ENCODE results near the gene PTRH2. TPM values are rescaled to one million over a fixed set of nuclear protein-coding genes. Genes with fewer than 3 reads are reported as not detected.

PTRH2 gene
- polyA plus RNA-seq, 2 of the 4 experiments (the other 2 are of a cell fraction), result 109 to 169 TPM

DNA sequence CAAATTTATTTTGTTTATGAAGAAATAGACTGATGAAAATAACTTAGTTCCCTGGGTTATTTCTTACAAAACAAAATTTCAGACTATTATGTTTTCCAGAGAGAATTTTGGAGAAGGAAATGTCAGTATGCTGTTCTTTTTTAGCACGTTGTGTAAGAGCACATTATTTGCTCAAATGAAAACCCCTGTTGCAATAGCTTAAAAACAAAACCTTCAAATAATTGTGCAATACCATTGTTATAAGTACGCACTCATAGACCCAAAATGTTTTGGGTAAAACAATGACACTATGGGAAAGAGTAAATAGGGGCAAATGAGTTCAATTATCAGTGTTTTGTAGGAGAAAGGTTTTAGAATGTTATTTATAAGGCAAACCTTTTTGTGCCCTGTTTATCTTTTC, 18.5 kb upstream of the PTRH2 start (continued):
- no peak for TF ChIP-seq EHF (CRISPR knock-in tag; IDR thresholded peaks at IDR 0.05)
- no peak for TF ChIP-seq JUNB (IDR thresholded peaks at IDR 0.05)
- no peak for TF ChIP-seq FOSB (CRISPR knock-in tag; IDR thresholded peaks at IDR 0.05)

DNA sequence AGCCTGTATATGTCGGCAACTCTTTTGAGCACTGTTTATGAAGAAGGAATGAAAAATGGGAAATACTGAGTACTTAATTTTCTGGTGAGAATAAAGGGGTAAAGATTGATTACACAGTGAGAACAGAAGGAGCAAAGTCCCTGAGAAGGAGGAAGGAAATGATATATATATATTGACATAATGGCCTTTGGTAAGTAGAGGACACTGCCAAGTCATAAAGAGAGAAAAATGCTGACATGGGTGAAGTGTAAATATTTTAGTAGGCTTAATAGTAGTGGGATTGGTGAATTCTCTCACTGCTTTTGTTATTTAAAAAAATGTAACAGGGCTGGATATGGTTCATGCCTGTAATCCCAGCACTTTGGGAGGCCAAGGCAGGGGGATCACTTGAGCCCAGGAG, 16.4 kb upstream of the PTRH2 start:
- POLR2A ChIA-PET, result no interaction called here
- no peak for FAIRE-seq

DNA sequence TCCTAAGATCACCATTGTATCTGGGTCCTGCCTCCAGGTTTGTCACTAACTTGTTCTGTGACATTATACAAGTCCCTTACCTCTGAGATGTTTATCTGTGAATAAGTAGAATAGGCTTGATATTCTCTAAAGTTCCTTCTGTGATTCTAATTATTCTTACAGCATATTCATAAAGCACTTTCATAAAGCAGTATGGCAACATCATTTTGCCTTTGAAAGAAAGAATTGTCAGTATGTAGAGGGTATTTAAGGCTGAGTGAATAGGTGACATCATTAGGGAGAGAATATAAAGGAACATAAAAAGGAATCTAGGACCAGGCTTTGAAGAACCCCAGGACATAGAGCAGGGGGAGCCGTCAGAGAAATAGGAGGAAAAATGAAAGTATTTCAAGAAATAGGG, 15.8 kb upstream of the PTRH2 start:
- Histone ChIP-seq H3K27ac (no peak overlapping the region), H3K4me2 (no peak overlapping the region), H3K4me1 (peaks cover 41% of the 10 kb centered on the region), H3K4me3 (no peak overlapping the region), H3K9me3 (no peaks in the 10 kb centered on the region)
- ChIA-PET POLR2A (no interaction called here), CTCF (interaction anchor here (1.5 to 2.6 kb wide), 3 partner anchors 11 to 24 kb away, joined by 4 to 12 read pairs (median 5); partner anchors contain the start of gene VMP1)
- FAIRE-seq (no peak), ATAC-seq (0 out of 6 replicates have a peak, but pooled peaks have one; percentile 9 to 11), DNase-seq (ENCODE audit: low read depth in 1 of 2, low spot score in 1 of 2) (no peak)
- WGBS (ENCODE audit: missing lambda C conversion rate), result 70% methylated on average over 1 of the region's 1 CpG
- TF ChIP-seq CHD2 (IDR thresholded peaks at IDR 0.05; ENCODE audit: low read length, partially characterized antibody) (no peak), RFX5 (IDR thresholded peaks at IDR 0.05) (no peak), HOXB13 (CRISPR knock-in tag; IDR thresholded peaks at IDR 0.05; ENCODE audit: low read depth) (no peak), ZFP36 (IDR thresholded peaks at IDR 0.05; ENCODE audit: borderline replicate concordance, partially characterized antibody) (no peak), KDM1A (IDR thresholded peaks at IDR 0.05; ENCODE audit: low read depth) (no peak), HOXA7 (CRISPR knock-in tag; IDR thresholded peaks at IDR 0.05) (no peak)
- TF ChIP-seq, protein P1, sequence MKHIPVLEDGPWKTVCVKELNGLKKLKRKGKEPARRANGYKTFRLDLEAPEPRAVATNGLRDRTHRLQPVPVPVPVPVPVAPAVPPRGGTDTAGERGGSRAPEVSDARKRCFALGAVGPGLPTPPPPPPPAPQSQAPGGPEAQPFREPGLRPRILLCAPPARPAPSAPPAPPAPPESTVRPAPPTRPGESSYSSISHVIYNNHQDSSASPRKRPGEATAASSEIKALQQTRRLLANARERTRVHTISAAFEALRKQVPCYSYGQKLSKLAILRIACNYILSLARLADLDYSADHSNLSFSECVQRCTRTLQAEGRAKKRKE (CRISPR knock-in tag; IDR thresholded peaks at IDR 0.05; ENCODE audit: low read depth), result no peak
- TF ChIP-seq, protein P2, sequence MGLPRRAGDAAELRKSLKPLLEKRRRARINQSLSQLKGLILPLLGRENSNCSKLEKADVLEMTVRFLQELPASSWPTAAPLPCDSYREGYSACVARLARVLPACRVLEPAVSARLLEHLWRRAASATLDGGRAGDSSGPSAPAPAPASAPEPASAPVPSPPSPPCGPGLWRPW (IDR thresholded peaks at IDR 0.05), result no peak

More for the DNA sequence above, 16.4 kb upstream of the PTRH2 start:
- Histone ChIP-seq H3K4me2 (peak overlapping the region; percentile 2; the same call in 1 of the 3 replicates), H3K4me3 (no peak overlapping the region), H3K4me1 (peaks cover 47% of the 10 kb centered on the region), H3K27ac (0 out of 6 replicates have a peak overlapping the region, but pooled peaks of 1 of the 2 experiments have one; percentile 12), H3K9me3 (no peaks in the 10 kb centered on the region)
- DNase-seq (ENCODE audit: low read depth in 1 of 2, low spot score in 1 of 2) (no peak), ATAC-seq (no peak; a peak in 1 of 6 replicates)
- CTCF ChIA-PET, result interaction anchor here (1.2 to 1.6 kb wide), 2 partner anchors 12 to 30 kb away, joined by 3 to 4 read pairs; no protein-coding TSS in a partner anchor
- TF ChIP-seq MAFK (IDR thresholded peaks at IDR 0.05; ENCODE audit: partially characterized antibody) (peak; percentile 91), HOXB5 (CRISPR knock-in tag; IDR thresholded peaks at IDR 0.05) (no peak)
- WGBS (ENCODE audit: missing lambda C conversion rate), result 87% methylated on average over 1 of the region's 1 CpG

DNA sequence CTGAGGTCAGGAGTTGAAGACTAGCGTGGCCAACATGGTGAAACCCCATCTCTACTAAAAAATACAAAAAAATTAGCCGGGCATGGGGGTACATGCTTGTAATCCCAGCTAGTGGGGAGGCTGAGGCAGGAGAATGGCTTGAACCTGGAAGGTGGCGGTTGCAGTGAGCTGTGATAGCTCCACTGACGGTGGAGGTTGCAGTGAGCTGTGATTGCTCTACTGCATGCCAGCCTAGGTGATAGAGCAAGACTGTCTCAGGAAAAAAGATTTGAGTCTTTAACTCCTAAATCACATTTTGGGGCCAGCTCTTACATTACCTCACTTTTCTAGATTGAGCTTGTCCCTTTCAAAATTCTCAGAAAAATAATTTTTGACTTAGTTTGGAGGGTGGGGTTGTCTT, 15.4 kb upstream of the PTRH2 start:
- Histone ChIP-seq H3K4me1 (peaks cover 37% of the 10 kb centered on the region), H3K27ac (no peak overlapping the region), H3K4me2 (no peak overlapping the region), H3K4me3 (no peak overlapping the region), H3K9me3 (no peaks in the 10 kb centered on the region)
- ChIA-PET POLR2A (no interaction called here), CTCF (interaction anchor here (1.5 to 2.6 kb wide), 3 partner anchors 11 to 24 kb away, joined by 4 to 12 read pairs (median 5); partner anchors contain the start of gene VMP1)
- DNase-seq (ENCODE audit: low read depth in 1 of 2, low spot score in 1 of 2) (no peak), FAIRE-seq (no peak), ATAC-seq (peak; percentile 29 to 35; a peak in 3 of 6 replicates)
- 87% methylated on average over 4 of the region's 4 CpGs for WGBS (ENCODE audit: missing lambda C conversion rate)
- TF ChIP-seq ESRRA (IDR thresholded peaks at IDR 0.05; ENCODE audit: borderline replicate concordance, low read length) (no peak), MYC (IDR thresholded peaks at IDR 0.05; ENCODE audit: borderline replicate concordance, low read length) (no peak), CBX8 (IDR thresholded peaks at IDR 0.05) (no peak), RNF2 (IDR thresholded peaks at IDR 0.05; ENCODE audit: borderline replicate concordance, low read depth) (no peak), HEYL (CRISPR knock-in tag; IDR thresholded peaks at IDR 0.05) (no peak), ZNF302 (CRISPR knock-in tag; IDR thresholded peaks at IDR 0.05) (no peak), NR3C1 (IDR thresholded peaks at IDR 0.05) (no peak), JUNB (IDR thresholded peaks at IDR 0.05) (no peak), TP53 (CRISPR knock-in tag; IDR thresholded peaks at IDR 0.05) (no peak), RCOR1 (IDR thresholded peaks at IDR 0.05; ENCODE audit: low read depth, low read length) (no peak)
- TF ChIP-seq, protein P3, sequence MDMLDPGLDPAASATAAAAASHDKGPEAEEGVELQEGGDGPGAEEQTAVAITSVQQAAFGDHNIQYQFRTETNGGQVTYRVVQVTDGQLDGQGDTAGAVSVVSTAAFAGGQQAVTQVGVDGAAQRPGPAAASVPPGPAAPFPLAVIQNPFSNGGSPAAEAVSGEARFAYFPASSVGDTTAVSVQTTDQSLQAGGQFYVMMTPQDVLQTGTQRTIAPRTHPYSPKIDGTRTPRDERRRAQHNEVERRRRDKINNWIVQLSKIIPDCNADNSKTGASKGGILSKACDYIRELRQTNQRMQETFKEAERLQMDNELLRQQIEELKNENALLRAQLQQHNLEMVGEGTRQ (IDR thresholded peaks at IDR 0.05), result no peak
- TF ChIP-seq, protein P4, sequence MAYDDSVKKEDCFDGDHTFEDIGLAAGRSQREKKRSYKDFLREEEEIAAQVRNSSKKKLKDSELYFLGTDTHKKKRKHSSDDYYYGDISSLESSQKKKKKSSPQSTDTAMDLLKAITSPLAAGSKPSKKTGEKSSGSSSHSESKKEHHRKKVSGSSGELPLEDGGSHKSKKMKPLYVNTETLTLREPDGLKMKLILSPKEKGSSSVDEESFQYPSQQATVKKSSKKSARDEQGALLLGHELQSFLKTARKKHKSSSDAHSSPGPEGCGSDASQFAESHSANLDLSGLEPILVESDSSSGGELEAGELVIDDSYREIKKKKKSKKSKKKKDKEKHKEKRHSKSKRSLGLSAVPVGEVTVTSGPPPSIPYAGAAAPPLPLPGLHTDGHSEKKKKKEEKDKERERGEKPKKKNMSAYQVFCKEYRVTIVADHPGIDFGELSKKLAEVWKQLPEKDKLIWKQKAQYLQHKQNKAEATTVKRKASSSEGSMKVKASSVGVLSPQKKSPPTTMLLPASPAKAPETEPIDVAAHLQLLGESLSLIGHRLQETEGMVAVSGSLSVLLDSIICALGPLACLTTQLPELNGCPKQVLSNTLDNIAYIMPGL (CRISPR knock-in tag; IDR thresholded peaks at IDR 0.05; ENCODE audit: borderline replicate concordance), result no peak
